Measurements from ENCODE around the gene AZIN2. TPM values are rescaled to one million over a fixed set of nuclear protein-coding genes. Genes with fewer than 3 reads are reported as not detected.

Gene AZIN2
- total and polyA plus RNA-seq, 2 of the 8 experiments (the other 6 are each of a cell fraction or from before 2014, with no cell fraction given) = 0.22 to 0.91 TPM

- TF ChIP-seq, protein P1, sequence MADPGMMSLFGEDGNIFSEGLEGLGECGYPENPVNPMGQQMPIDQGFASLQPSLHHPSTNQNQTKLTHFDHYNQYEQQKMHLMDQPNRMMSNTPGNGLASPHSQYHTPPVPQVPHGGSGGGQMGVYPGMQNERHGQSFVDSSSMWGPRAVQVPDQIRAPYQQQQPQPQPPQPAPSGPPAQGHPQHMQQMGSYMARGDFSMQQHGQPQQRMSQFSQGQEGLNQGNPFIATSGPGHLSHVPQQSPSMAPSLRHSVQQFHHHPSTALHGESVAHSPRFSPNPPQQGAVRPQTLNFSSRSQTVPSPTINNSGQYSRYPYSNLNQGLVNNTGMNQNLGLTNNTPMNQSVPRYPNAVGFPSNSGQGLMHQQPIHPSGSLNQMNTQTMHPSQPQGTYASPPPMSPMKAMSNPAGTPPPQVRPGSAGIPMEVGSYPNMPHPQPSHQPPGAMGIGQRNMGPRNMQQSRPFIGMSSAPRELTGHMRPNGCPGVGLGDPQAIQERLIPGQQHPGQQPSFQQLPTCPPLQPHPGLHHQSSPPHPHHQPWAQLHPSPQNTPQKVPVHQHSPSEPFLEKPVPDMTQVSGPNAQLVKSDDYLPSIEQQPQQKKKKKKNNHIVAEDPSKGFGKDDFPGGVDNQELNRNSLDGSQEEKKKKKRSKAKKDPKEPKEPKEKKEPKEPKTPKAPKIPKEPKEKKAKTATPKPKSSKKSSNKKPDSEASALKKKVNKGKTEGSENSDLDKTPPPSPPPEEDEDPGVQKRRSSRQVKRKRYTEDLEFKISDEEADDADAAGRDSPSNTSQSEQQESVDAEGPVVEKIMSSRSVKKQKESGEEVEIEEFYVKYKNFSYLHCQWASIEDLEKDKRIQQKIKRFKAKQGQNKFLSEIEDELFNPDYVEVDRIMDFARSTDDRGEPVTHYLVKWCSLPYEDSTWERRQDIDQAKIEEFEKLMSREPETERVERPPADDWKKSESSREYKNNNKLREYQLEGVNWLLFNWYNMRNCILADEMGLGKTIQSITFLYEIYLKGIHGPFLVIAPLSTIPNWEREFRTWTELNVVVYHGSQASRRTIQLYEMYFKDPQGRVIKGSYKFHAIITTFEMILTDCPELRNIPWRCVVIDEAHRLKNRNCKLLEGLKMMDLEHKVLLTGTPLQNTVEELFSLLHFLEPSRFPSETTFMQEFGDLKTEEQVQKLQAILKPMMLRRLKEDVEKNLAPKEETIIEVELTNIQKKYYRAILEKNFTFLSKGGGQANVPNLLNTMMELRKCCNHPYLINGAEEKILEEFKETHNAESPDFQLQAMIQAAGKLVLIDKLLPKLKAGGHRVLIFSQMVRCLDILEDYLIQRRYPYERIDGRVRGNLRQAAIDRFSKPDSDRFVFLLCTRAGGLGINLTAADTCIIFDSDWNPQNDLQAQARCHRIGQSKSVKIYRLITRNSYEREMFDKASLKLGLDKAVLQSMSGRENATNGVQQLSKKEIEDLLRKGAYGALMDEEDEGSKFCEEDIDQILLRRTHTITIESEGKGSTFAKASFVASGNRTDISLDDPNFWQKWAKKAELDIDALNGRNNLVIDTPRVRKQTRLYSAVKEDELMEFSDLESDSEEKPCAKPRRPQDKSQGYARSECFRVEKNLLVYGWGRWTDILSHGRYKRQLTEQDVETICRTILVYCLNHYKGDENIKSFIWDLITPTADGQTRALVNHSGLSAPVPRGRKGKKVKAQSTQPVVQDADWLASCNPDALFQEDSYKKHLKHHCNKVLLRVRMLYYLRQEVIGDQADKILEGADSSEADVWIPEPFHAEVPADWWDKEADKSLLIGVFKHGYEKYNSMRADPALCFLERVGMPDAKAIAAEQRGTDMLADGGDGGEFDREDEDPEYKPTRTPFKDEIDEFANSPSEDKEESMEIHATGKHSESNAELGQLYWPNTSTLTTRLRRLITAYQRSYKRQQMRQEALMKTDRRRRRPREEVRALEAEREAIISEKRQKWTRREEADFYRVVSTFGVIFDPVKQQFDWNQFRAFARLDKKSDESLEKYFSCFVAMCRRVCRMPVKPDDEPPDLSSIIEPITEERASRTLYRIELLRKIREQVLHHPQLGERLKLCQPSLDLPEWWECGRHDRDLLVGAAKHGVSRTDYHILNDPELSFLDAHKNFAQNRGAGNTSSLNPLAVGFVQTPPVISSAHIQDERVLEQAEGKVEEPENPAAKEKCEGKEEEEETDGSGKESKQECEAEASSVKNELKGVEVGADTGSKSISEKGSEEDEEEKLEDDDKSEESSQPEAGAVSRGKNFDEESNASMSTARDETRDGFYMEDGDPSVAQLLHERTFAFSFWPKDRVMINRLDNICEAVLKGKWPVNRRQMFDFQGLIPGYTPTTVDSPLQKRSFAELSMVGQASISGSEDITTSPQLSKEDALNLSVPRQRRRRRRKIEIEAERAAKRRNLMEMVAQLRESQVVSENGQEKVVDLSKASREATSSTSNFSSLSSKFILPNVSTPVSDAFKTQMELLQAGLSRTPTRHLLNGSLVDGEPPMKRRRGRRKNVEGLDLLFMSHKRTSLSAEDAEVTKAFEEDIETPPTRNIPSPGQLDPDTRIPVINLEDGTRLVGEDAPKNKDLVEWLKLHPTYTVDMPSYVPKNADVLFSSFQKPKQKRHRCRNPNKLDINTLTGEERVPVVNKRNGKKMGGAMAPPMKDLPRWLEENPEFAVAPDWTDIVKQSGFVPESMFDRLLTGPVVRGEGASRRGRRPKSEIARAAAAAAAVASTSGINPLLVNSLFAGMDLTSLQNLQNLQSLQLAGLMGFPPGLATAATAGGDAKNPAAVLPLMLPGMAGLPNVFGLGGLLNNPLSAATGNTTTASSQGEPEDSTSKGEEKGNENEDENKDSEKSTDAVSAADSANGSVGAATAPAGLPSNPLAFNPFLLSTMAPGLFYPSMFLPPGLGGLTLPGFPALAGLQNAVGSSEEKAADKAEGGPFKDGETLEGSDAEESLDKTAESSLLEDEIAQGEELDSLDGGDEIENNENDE (IDR thresholded peaks at IDR 0.05; ENCODE audit: insufficient replicate concordance, low read length) = no peak
- TF ChIP-seq BCL11A (IDR thresholded peaks at IDR 0.05; ENCODE audit: low read depth in 2 of 2, low read length in 2 of 2) (no peak), SIN3A (conservative IDR thresholded peaks at IDR 0.05 in 1 of 2, IDR thresholded peaks at IDR 0.05 in 1 of 2; ENCODE audit: low read depth in 1 of 2, low read length in 2 of 2) (no peak), HDAC6 (IDR thresholded peaks at IDR 0.05; ENCODE audit: low read depth, low read length) (no peak), JUND (IDR thresholded peaks at IDR 0.05; ENCODE audit: low read length) (no peak), KDM1A (IDR thresholded peaks at IDR 0.05; ENCODE audit: borderline replicate concordance, low read length) (no peak), YY1 (IDR thresholded peaks at IDR 0.05; ENCODE audit: low read depth, low read length) (no peak), SP4 (IDR thresholded peaks at IDR 0.05; ENCODE audit: low read length) (no peak), TCF12 (IDR thresholded peaks at IDR 0.05; ENCODE audit: low read depth, low read length) (no peak), POLR2A (IDR thresholded peaks at IDR 0.05; ENCODE audit: control extremely low read depth in 1 of 2, low read depth in 2 of 2, low read length in 2 of 2) (no peak)
- TF ChIP-seq, protein P2, sequence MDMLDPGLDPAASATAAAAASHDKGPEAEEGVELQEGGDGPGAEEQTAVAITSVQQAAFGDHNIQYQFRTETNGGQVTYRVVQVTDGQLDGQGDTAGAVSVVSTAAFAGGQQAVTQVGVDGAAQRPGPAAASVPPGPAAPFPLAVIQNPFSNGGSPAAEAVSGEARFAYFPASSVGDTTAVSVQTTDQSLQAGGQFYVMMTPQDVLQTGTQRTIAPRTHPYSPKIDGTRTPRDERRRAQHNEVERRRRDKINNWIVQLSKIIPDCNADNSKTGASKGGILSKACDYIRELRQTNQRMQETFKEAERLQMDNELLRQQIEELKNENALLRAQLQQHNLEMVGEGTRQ (IDR thresholded peaks at IDR 0.05; ENCODE audit: low read length) = no peak
Measured at GRCh38 chr1:33148615-33149014, 67.7 kb downstream of the AZIN2 start (continued).

All from H1 (cell line).